GM12873 (cell line): ENCODE measurements around the gene GPR150.

Experiments
- TF ChIP-seq, protein P1 (sequence below): IDR thresholded peaks from 2 replicates; pipeline ENCODE4 v1.5.1; 2012; ENCODE audit warnings: low read depth, mild to moderate bottlenecking, moderate library complexity, low read length, control low read depth; ENCODE audit not compliant: insufficient read depth; ENCODE audit errors: missing control alignments

The GPR150 gene

GRCh38 chr5:95615164-95615467, 4.8 kb upstream of the GPR150 start:
- TF ChIP-seq, protein P1, sequence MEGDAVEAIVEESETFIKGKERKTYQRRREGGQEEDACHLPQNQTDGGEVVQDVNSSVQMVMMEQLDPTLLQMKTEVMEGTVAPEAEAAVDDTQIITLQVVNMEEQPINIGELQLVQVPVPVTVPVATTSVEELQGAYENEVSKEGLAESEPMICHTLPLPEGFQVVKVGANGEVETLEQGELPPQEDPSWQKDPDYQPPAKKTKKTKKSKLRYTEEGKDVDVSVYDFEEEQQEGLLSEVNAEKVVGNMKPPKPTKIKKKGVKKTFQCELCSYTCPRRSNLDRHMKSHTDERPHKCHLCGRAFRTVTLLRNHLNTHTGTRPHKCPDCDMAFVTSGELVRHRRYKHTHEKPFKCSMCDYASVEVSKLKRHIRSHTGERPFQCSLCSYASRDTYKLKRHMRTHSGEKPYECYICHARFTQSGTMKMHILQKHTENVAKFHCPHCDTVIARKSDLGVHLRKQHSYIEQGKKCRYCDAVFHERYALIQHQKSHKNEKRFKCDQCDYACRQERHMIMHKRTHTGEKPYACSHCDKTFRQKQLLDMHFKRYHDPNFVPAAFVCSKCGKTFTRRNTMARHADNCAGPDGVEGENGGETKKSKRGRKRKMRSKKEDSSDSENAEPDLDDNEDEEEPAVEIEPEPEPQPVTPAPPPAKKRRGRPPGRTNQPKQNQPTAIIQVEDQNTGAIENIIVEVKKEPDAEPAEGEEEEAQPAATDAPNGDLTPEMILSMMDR = no peak

DNA sequence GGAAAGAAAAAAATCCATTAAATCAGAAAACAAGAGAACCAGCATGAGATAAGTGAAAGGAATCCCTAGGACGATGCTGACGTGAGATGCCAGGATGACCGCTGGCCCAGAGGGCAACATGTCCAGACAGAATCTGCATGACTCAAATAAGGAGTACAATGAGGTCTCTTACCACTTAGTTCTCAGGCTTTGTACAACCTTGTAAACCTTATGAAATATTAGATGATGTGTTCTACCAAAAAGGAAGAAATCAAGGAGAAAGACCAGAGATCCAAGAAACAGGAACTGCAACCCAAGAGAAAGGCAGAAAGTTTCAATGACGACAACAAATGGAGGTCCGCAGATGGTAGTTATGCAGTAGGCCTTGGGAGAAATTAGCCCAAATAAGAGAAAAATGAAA, 2.8 kb upstream of the GPR150 start:
- TF ChIP-seq, protein P1 = no peak

DNA sequence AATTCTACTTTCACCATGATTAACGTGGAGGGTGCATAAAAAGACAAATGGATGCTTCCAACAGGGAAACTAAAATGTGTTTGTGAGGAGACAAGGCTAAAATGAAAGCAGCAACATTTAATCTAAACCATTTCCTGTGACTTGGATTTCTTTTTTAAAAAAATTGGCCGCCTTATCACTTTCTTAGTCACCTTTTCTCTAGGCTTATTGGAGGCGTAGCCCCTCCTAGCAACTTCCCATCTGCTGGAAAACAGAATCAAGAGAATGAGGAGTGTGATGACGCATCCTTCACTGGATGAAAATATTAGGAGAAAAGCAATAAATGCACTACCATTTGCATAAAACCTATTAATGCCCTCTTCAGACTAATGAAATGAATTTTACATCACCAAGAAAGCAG, 791 bp upstream of the GPR150 start:
- TF ChIP-seq, protein P1 = no peak

GRCh38 chr5:95619514-95620029, 315 bp upstream of the GPR150 start:
- TF ChIP-seq, protein P1 = no peak

DNA sequence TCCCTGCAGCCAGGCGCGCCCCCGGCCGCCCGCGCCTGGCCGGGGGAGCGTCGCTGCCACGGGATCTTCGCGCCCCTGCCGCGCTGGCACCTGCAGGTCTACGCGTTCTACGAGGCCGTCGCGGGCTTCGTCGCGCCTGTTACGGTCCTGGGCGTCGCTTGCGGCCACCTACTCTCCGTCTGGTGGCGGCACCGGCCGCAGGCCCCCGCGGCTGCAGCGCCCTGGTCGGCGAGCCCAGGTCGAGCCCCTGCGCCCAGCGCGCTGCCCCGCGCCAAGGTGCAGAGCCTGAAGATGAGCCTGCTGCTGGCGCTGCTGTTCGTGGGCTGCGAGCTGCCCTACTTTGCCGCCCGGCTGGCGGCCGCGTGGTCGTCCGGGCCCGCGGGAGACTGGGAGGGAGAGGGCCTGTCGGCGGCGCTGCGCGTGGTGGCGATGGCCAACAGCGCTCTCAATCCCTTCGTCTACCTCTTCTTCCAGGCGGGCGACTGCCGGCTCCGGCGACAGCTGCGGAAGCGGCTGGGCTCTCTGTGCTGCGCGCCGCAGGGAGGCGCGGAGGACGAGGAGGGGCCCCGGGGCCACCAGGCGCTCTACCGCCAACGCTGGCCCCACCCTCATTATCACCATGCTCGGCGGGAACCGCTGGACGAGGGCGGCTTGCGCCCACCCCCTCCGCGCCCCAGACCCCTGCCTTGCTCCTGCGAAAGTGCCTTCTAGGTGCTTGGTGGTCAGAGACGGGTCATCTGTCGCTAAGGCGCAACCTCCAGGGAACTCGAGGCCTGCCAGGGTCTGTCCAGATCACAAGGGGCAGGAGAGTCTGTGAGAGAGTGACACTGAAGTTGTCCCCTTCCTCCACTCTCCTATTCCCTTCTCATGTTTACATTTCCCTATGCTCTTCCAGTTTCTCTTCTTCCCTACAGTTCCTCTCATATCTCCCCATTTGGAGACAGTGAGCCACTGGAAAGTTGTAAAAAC, 1.3 kb downstream of the GPR150 start:
- TF ChIP-seq, protein P1 = no peak

DNA sequence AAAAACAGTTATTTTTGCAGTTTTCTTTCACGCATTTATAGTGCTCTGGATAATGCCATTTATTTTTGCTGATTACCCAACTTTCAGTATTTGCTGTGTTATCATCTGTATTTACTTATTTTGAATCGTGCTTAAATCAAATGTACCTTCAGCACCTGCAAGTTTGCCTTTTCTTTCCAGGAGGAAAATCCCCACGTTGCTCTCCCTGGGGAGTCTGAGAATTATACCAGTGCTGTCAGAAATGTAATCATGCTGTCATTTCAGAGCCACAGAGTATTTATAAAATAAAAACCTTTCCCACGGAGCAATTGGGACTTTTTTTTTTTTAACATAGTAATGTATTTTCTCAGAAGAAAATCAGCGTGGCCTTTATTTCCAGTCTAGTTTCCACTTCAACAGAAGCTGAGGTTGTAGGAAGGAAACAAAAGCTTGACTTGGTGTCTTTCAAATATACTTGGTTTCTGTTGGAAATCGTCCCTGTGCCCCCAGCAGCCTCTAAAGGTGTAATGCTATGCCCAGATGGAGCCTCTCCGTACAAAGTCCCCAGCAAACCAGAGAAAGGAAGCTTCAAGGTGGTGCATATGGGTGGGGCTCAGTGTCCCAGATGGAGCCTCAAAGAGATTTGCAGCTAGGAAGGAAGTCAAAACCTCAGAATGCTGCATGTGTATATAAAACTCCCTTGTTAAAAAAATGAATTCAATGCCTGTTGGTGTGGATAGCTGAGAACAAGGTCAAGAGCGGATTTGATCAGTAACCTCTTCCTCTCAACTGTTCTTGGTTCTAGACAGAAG, 2.1 kb downstream of the GPR150 start:
- TF ChIP-seq, protein P1 = no peak

DNA sequence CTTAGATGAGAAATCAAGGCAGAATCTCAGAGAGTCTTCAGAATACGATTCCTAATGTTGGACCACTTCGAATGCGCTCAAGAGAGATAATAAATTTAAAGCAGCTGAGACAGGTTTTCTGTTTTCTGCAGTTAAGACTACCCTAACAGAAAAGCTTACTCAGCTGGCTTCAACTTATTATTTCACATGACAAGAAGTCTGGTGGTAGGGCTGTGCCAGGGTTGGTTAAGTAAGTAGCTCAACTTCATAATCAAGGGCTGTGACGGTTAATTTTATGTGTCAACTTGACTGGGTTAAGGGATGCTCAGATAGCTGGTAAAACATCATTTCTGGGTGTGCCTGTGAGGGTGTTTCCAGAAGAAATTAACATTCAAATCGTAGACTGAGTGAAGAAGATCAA, 3.8 kb downstream of the GPR150 start:
- TF ChIP-seq, protein P1 = no peak
